NCI-H2196 (cell line): ENCODE data around the gene HMG20B.
"Not testable (repeated sequence)": the region's sequence is repeated elsewhere in the genome, so short reads cannot be mapped to it uniquely, and the experiment has no call there.

ENCODE experiments used
- DNase-seq: peaks from one replicate; lab custom pipeline; 2025; ENCODE audit not compliant: unreplicated experiment; lab: John Stamatoyannopoulos, UW

The HMG20B gene

GRCh38 chr19:3572855-3573161, at the start of gene HMG20B:
TSS of gene HMG20B (plus strand) at chr19:3572944. CDS start at chr19:3573310, 366 bp downstream.
- no peak for DNase-seq

GRCh38 chr19:3523361-3524077, 49.2 kb upstream of the HMG20B start:
- DNase-seq, result no peak

- no peak for DNase-seq
These were observed 48.5 kb upstream of the HMG20B start for GRCh38 chr19:3524078-3524842.

- no peak for DNase-seq
These were observed 47.8 kb upstream of the HMG20B start for GRCh38 chr19:3524904-3525451.

- no peak for DNase-seq
These were observed 46.1 kb upstream of the HMG20B start for GRCh38 chr19:3526507-3527237.

- no peak for DNase-seq
These were observed 45.4 kb upstream of the HMG20B start for GRCh38 chr19:3527238-3527910.

GRCh38 chr19:3528080-3528479, 44.7 kb upstream of the HMG20B start:
- no peak for DNase-seq

GRCh38 chr19:3528539-3529211, 44.1 kb upstream of the HMG20B start:
- no peak for DNase-seq

GRCh38 chr19:3529299-3529698, 43.4 kb upstream of the HMG20B start:
- not testable (repeated sequence) for DNase-seq

- no peak for DNase-seq
These were observed 42.4 kb upstream of the HMG20B start for GRCh38 chr19:3530389-3530788.

- no peak for DNase-seq
These were observed 41.0 kb upstream of the HMG20B start for GRCh38 chr19:3531716-3532115.

- DNase-seq, result no peak
These were observed 40.5 kb upstream of the HMG20B start for GRCh38 chr19:3532154-3532786.

- no peak for DNase-seq
These were observed 39.7 kb upstream of the HMG20B start for GRCh38 chr19:3533033-3533432.

- no peak for DNase-seq
These were observed 39.1 kb upstream of the HMG20B start for GRCh38 chr19:3533563-3534216.

- DNase-seq, result no peak
These were observed 38.1 kb upstream of the HMG20B start for GRCh38 chr19:3534375-3535234.

GRCh38 chr19:3535235-3535535, 37.6 kb upstream of the HMG20B start:
- no peak for DNase-seq

- no peak for DNase-seq
These were observed 37.2 kb upstream of the HMG20B start for GRCh38 chr19:3535563-3535965.

GRCh38 chr19:3535981-3536380, 36.8 kb upstream of the HMG20B start:
- no peak for DNase-seq
